PC-3 (cell line): Measurements from ENCODE around the gene HDGF. TPM values are rescaled to one million over a fixed set of nuclear protein-coding genes. Genes with fewer than 3 reads are reported as not detected.

Source experiments
- ATAC-seq: fragments of 200-7000 bp; cut with Tn5 transposase; 2 replicates; pipeline ENCODE4 v1.9.1; 2020; ENCODE audit warnings: mild to moderate bottlenecking, moderate library complexity
- BruUV-seq: library from RNA; stranded (reverse); fragments of 400-500 nt; replicated peaks from 2 replicates; lab custom pipeline; 2021; lab: Mats Ljungman, UMichigan
- CTCF ChIA-PET: fragments of 300-600 bp; sonication (Branson Sonifier 250); formaldehyde crosslinking; loops from one replicate; lab custom pipeline; 2022; ENCODE audit warnings: antibody characterized with exemption; lab: Charles Lee
- POLR2A ChIA-PET: fragments of 300-600 bp; sonication (Branson Sonifier 250); formaldehyde crosslinking; loops from one replicate; lab custom pipeline; 2022; ENCODE audit warnings: antibody characterized with exemption; ENCODE audit not compliant: unreplicated experiment; lab: Charles Lee
- DNase-seq: peaks from one replicate; pipeline ENCODE4 v3.0.0-alpha.2; 2015
- H2AFZ ChIP-seq: fragments of 300-600 bp; sonication (generic); 2 replicates; pipeline ENCODE4 v1.6.0; 2016; ENCODE audit warnings: antibody characterized with exemption, low read length
- H3F3A ChIP-seq: fragments of 300-600 bp; sonication (generic); one replicate; pipeline ENCODE4 v1.6.0; 2017; ENCODE audit warnings: antibody characterized with exemption, low read length, control low read depth, mild to moderate bottlenecking; ENCODE audit not compliant: unreplicated experiment
- H3K27ac ChIP-seq: fragments of 300-600 bp; sonication (generic); 2 replicates; pipeline ENCODE4 v1.5.1; 2016; ENCODE audit warnings: mild to moderate bottlenecking, low read length
- H3K27me3 ChIP-seq: fragments of 300-600 bp; sonication (generic); 2 replicates; pipeline ENCODE4 v1.6.1; 2016; ENCODE audit warnings: low read length, mixed read lengths
- H3K36me3 ChIP-seq: fragments of 300-600 bp; sonication (generic); 2 replicates; pipeline ENCODE4 v1.6.1; 2016; ENCODE audit warnings: low read depth, mixed run types, low read length, mixed read lengths
- H3K4me1 ChIP-seq: fragments of 300-600 bp; sonication (generic); 2 replicates; pipeline ENCODE4 v1.5.1; 2016; ENCODE audit warnings: low read length; ENCODE audit not compliant: insufficient read depth
- H3K4me2 ChIP-seq: fragments of 300-600 bp; sonication (generic); 2 replicates; pipeline ENCODE4 v1.6.0; 2016; ENCODE audit warnings: low read length
- H3K4me3 ChIP-seq: fragments of 300-600 bp; sonication (generic); 2 replicates; pipeline ENCODE4 v1.5.1; 2016; ENCODE audit warnings: mild to moderate bottlenecking, low read length, mixed read lengths
- H3K79me2 ChIP-seq: fragments of 300-600 bp; sonication (generic); 2 replicates; pipeline ENCODE4 v1.6.1; 2017; ENCODE audit warnings: low read length, mixed read lengths
- H3K9ac ChIP-seq: fragments of 300-600 bp; sonication (generic); 2 replicates; pipeline ENCODE4 v1.6.0; 2016; ENCODE audit warnings: mild to moderate bottlenecking, low read length
- H3K9me2 ChIP-seq: fragments of 300-600 bp; sonication (generic); replicated peaks from 2 replicates; pipeline ENCODE4 v1.6.1; 2016; ENCODE audit warnings: mixed run types, low read length, mixed read lengths
- H3K9me3 ChIP-seq: fragments of 300-600 bp; sonication (generic); 2 replicates; pipeline ENCODE4 v1.6.1; 2016; ENCODE audit warnings: low read length, mixed read lengths
- H4K20me1 ChIP-seq: fragments of 300-600 bp; sonication (generic); 2 replicates; pipeline ENCODE4 v1.6.1; 2016; ENCODE audit warnings: low read length, mixed read lengths
- CTCF ChIP-seq: fragments of 300-600 bp; sonication (generic); conservative IDR thresholded peaks from 2 replicates; pipeline ENCODE4 v1.5.1; 2017; ENCODE audit warnings: antibody characterized with exemption, low read depth, mild to moderate bottlenecking, low read length
- EZH2 ChIP-seq: fragments of 300-600 bp; sonication (generic); IDR thresholded peaks from one replicate; pipeline ENCODE4 v1.6.1; 2017; ENCODE audit warnings: antibody characterized with exemption, mild to moderate bottlenecking, low read length; ENCODE audit not compliant: unreplicated experiment
- EZH2phosphoT487 ChIP-seq: fragments of 300-600 bp; sonication (generic); IDR thresholded peaks from 2 replicates; pipeline ENCODE4 v1.6.1; 2018; ENCODE audit warnings: mild to moderate bottlenecking, antibody characterized with exemption, low read length, borderline replicate concordance
- intact Hi-C: fragments of 100-400 bp; cut with micrococcal nuclease; formaldehyde crosslinking; loops from 2 replicates; pipeline ENCODE4 v1.9.0; 2023
- total RNA-seq: library from RNA; depleted of rRNA; stranded (reverse); fragments of >200 nt; gene quantifications from 2 replicates; pipeline ENCODE4 v1.2.3, GENCODE V29; 2014

Gene HDGF
- total RNA-seq, 1 experiment from 2014 or later: 586 TPM

GRCh38 chr1:156777573-156777972 lies 26.1 kb upstream of the HDGF start:
- H3K9me3 ChIP-seq: no peaks in the 10 kb centered on the region
- peaks cover 5% of the 10 kb centered on the region; the same call in 1 of the 2 replicates for H3K4me1 ChIP-seq
- intact Hi-C loops: no loop called here
- no peak overlapping the region for H3K9ac ChIP-seq
- no peak overlapping the region for H3K4me2 ChIP-seq
- POLR2A ChIA-PET: interaction anchor here (0.6 to 1.1 kb wide), 2 partner anchors 11 to 37 kb away, joined by 4 read pairs; partner anchors contain the start of gene MRPL24
- no peak overlapping the region for H3K27ac ChIP-seq
- H2AFZ ChIP-seq: no peak overlapping the region
- no peak overlapping the region for H3K4me3 ChIP-seq
- no TSS peak for BruUV-seq
- H3K27me3 ChIP-seq: no peaks in the 10 kb centered on the region
- H3F3A ChIP-seq: no peaks in the 10 kb centered on the region
- H4K20me1 ChIP-seq: peaks cover 31% of the 10 kb centered on the region
- CTCF ChIA-PET: no interaction called here
- no peaks in the 10 kb centered on the region for H3K9me2 ChIP-seq
- peaks cover 39% of the 10 kb centered on the region for H3K36me3 ChIP-seq
- ATAC-seq (no peak), DNase-seq (no peak)
- H3K79me2 ChIP-seq: peaks cover 94% of the 10 kb centered on the region
- TF ChIP-seq CTCF (no peak), EZH2phosphoT487 (no peak), EZH2 (no peak)

DNA sequence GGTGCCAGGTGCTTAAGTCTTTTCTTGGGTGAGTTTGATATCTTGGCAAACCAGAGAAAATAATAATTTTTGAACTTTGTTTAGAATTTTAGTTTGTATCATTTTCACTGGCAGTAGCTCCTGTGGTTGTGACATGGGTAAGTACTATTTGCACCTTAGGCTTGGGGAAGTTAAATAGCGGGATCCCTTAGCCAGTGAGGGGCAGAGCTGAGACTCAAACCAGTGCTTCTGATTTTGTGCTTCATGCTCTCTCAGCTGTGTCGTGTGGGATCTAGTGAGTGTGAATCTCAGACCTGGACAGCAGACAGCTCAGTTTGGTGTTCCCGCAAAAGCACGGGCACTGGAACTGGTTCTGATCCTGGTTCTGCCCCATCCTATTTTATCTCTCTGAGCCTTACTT lies 25.5 kb upstream of the HDGF start:
- no peaks in the 10 kb centered on the region for H3F3A ChIP-seq
- no peak overlapping the region for H3K9ac ChIP-seq
- H3K27me3 ChIP-seq: no peaks in the 10 kb centered on the region
- H3K4me2 ChIP-seq: no peak overlapping the region
- BruUV-seq: TSS peak; percentile 1
- no peak overlapping the region for H3K4me3 ChIP-seq
- H4K20me1 ChIP-seq: peaks cover 35% of the 10 kb centered on the region
- no peak for TF ChIP-seq EZH2
- no peak for TF ChIP-seq EZH2phosphoT487
- no peak for TF ChIP-seq CTCF
- no peaks in the 10 kb centered on the region for H3K9me3 ChIP-seq
- ChIA-PET CTCF (no interaction called here), POLR2A (interaction anchor here (1.1 kb wide), 1 partner anchor 36 kb away, joined by 4 read pairs; the partner anchor contains the start of gene MRPL24)
- H3K9me2 ChIP-seq: no peaks in the 10 kb centered on the region
- peaks cover 34% of the 10 kb centered on the region for H3K36me3 ChIP-seq
- H3K4me1 ChIP-seq: peaks cover 5% of the 10 kb centered on the region; the same call in 1 of the 2 replicates
- no peak for ATAC-seq
- H3K79me2 ChIP-seq: peaks cover 94% of the 10 kb centered on the region
- intact Hi-C loops: no loop called here
- no peak overlapping the region for H3K27ac ChIP-seq
- DNase-seq: no peak
- no peak overlapping the region for H2AFZ ChIP-seq

- H3K4me3 ChIP-seq: no peak overlapping the region
- no peak overlapping the region for H3K4me2 ChIP-seq
- peaks cover 10% of the 10 kb centered on the region; the same call in 1 of the 2 replicates for H3K4me1 ChIP-seq
- intact Hi-C loops: no loop called here
- ChIA-PET POLR2A (no interaction called here), CTCF (no interaction called here)
- peaks cover 29% of the 10 kb centered on the region for H3K36me3 ChIP-seq
- H3K9me2 ChIP-seq: no peaks in the 10 kb centered on the region
- H3K27ac ChIP-seq: no peak overlapping the region
- H4K20me1 ChIP-seq: peaks cover 35% of the 10 kb centered on the region
- no peak overlapping the region for H3K9ac ChIP-seq
- H2AFZ ChIP-seq: no peak overlapping the region
- H3K79me2 ChIP-seq: peaks cover 94% of the 10 kb centered on the region
- H3K9me3 ChIP-seq: no peaks in the 10 kb centered on the region
- BruUV-seq: no TSS peak
- H3K27me3 ChIP-seq: no peaks in the 10 kb centered on the region
- no peaks in the 10 kb centered on the region for H3F3A ChIP-seq
- TF ChIP-seq CTCF: no peak
- no peak for TF ChIP-seq EZH2
- no peak for TF ChIP-seq EZH2phosphoT487
- peak; percentile 46 for DNase-seq
- peak; percentile 64 for ATAC-seq
These were observed 24.3 kb upstream of the HDGF start for GRCh38 chr1:156775799-156776198.
